PC-9 (cell line): ENCODE data around the gene GSAP. TPM values are rescaled to one million over a fixed set of nuclear protein-coding genes. Genes with fewer than 3 reads are reported as not detected.

ENCODE experiments used
- BruUV-seq: library from RNA; stranded (reverse); fragments of 400-500 nt; replicated peaks from 2 replicates; lab custom pipeline; 2021; lab: Mats Ljungman, UMichigan
- CTCF ChIA-PET: fragments of 300-600 bp; sonication (Branson Sonifier 250); formaldehyde crosslinking; loops from one replicate; lab custom pipeline; 2022; ENCODE audit warnings: antibody characterized with exemption; lab: Charles Lee
- POLR2A ChIA-PET: fragments of 300-600 bp; sonication (Branson Sonifier 250); formaldehyde crosslinking; loops from one replicate; lab custom pipeline; 2022; ENCODE audit warnings: antibody characterized with exemption; ENCODE audit not compliant: unreplicated experiment; lab: Charles Lee
- DNase-seq, 2 experiments: peaks; one replicate each; pipeline versions ENCODE4 v3.0.0 to v3.0.0-alpha.2; 2015 to 2022; ENCODE audit warnings: mixed read lengths in 1 of 2
- H2AFZ ChIP-seq: fragments of 200-600 bp; sonication (generic); 2 replicates; pipeline ENCODE4 v1.8.1; 2017; ENCODE audit warnings: antibody characterized with exemption
- H3F3A ChIP-seq: fragments of 200-600 bp; sonication (generic); 2 replicates; pipeline ENCODE4 v1.8.1; 2017; ENCODE audit warnings: antibody characterized with exemption, mild to moderate bottlenecking, low read depth; ENCODE audit not compliant: insufficient read depth
- H3K27ac ChIP-seq: fragments of 200-600 bp; sonication (generic); 2 replicates; pipeline ENCODE4 v1.6.1; 2016; ENCODE audit warnings: mixed run types
- H3K27me3 ChIP-seq: fragments of 200-600 bp; sonication (generic); 2 replicates; pipeline ENCODE4 v1.6.1; 2016; ENCODE audit warnings: low read depth, mixed run types; ENCODE audit not compliant: insufficient read depth
- H3K36me3 ChIP-seq: fragments of 200-600 bp; sonication (generic); 2 replicates; pipeline ENCODE4 v1.6.1; 2016; ENCODE audit warnings: low read depth, mixed run types
- H3K4me1 ChIP-seq: fragments of 200-600 bp; sonication (generic); replicated peaks from 2 replicates; pipeline ENCODE4 v1.6.1; 2016; ENCODE audit warnings: mixed run types; ENCODE audit not compliant: insufficient read depth
- H3K4me2 ChIP-seq: fragments of 200-600 bp; sonication (generic); 2 replicates; pipeline ENCODE4 v1.6.1; 2017; ENCODE audit warnings: mixed run types
- H3K4me3 ChIP-seq: fragments of 200-600 bp; sonication (generic); 2 replicates; pipeline ENCODE4 v1.6.1; 2016; ENCODE audit warnings: mixed run types
- H3K79me2 ChIP-seq: fragments of 200-600 bp; sonication (generic); 2 replicates; pipeline ENCODE4 v1.6.1; 2017; ENCODE audit warnings: low read depth, mixed run types
- H3K9me2 ChIP-seq: fragments of 200-600 bp; sonication (generic); 2 replicates; pipeline ENCODE4 v1.8.1; 2017; ENCODE audit warnings: mild to moderate bottlenecking; ENCODE audit not compliant: insufficient read depth
- H3K9me3 ChIP-seq: fragments of 200-600 bp; sonication (generic); 2 replicates; pipeline ENCODE4 v1.8.1; 2016; ENCODE audit warnings: low read depth; ENCODE audit not compliant: insufficient read depth
- H4K20me1 ChIP-seq: fragments of 200-600 bp; sonication (generic); 2 replicates; pipeline ENCODE4 v1.8.1; 2017; ENCODE audit not compliant: insufficient read depth
- CTCF ChIP-seq: fragments of 200-600 bp; sonication (generic); conservative IDR thresholded peaks from 2 replicates; pipeline ENCODE4 v1.6.1; 2017; ENCODE audit warnings: mixed run types, antibody characterized with exemption, mild to moderate bottlenecking, moderate library complexity
- EZH2 ChIP-seq: fragments of 200-600 bp; sonication (generic); IDR thresholded peaks from 2 replicates; pipeline ENCODE4 v1.8.0; 2017; ENCODE audit warnings: antibody characterized with exemption, low read depth
- intact Hi-C: fragments of 100-400 bp; cut with micrococcal nuclease; formaldehyde crosslinking; loops from one replicate; pipeline ENCODE4 v1.10.0; 2022; ENCODE audit not compliant: unreplicated experiment
- total RNA-seq: library from RNA; stranded (reverse); gene quantifications from 2 replicates; pipeline ENCODE4 v1.2.3, GENCODE V29; 2021

Gene GSAP
- total RNA-seq, 1 experiment from 2014 or later: 15.6 TPM

GRCh38 chr7:77461842-77462241 lies 45.7 kb upstream of the GSAP start:
- no peak for DNase-seq
- peaks cover 28% of the 10 kb centered on the region for H3K4me1 ChIP-seq
- H2AFZ ChIP-seq: no peak overlapping the region
- no peaks in the 10 kb centered on the region for H3K79me2 ChIP-seq
- BruUV-seq: no TSS peak
- no peaks in the 10 kb centered on the region for H4K20me1 ChIP-seq
- ChIA-PET CTCF (no interaction called here), POLR2A (no interaction called here)
- no peak overlapping the region for H3K27ac ChIP-seq
- H3K9me2 ChIP-seq: no peaks in the 10 kb centered on the region; the same call in 1 of the 2 replicates
- H3K4me2 ChIP-seq: no peak overlapping the region
- H3K36me3 ChIP-seq: no peaks in the 10 kb centered on the region
- peaks cover 16% of the 10 kb centered on the region; the same call in 1 of the 2 replicates for H3F3A ChIP-seq
- intact Hi-C loops: loop anchor here (1.0 kb wide), 1 partner anchor 76 kb away; no protein-coding TSS in a partner anchor
- H3K4me3 ChIP-seq: no peak overlapping the region
- TF ChIP-seq CTCF (no peak), EZH2 (no peak)
- no peaks in the 10 kb centered on the region for H3K27me3 ChIP-seq
- no peaks in the 10 kb centered on the region; the same call in 1 of the 2 replicates for H3K9me3 ChIP-seq

GRCh38 chr7:77461246-77461645 lies 45.1 kb upstream of the GSAP start:
- H3K9me2 ChIP-seq: no peaks in the 10 kb centered on the region; the same call in 1 of the 2 replicates
- no peaks in the 10 kb centered on the region for H3K79me2 ChIP-seq
- ChIA-PET POLR2A (interaction anchor here (0.7 kb wide), 1 partner anchor 25 kb away, joined by 3 read pairs; no protein-coding TSS in a partner anchor), CTCF (no interaction called here)
- no peaks in the 10 kb centered on the region for H3K36me3 ChIP-seq
- no peak overlapping the region for H3K27ac ChIP-seq
- H3F3A ChIP-seq: peaks cover 16% of the 10 kb centered on the region; the same call in 1 of the 2 replicates
- no peaks in the 10 kb centered on the region for H4K20me1 ChIP-seq
- intact Hi-C loops: loop anchor here (1.0 kb wide), 1 partner anchor 77 kb away; no protein-coding TSS in a partner anchor
- TF ChIP-seq CTCF: no peak
- H3K9me3 ChIP-seq: no peaks in the 10 kb centered on the region; the same call in 1 of the 2 replicates
- H3K4me1 ChIP-seq: peaks cover 28% of the 10 kb centered on the region
- BruUV-seq: no TSS peak
- DNase-seq: peak; percentile 16 to 59
- H2AFZ ChIP-seq: no peak overlapping the region
- H3K4me3 ChIP-seq: no peak overlapping the region
- H3K4me2 ChIP-seq: no peak overlapping the region
- H3K27me3 ChIP-seq: no peaks in the 10 kb centered on the region

- no peak for DNase-seq
- Histone ChIP-seq H3K79me2 (no peaks in the 10 kb centered on the region), H3K4me2 (no peak overlapping the region), H3F3A (peaks cover 23% of the 10 kb centered on the region), H3K36me3 (no peaks in the 10 kb centered on the region), H3K27ac (no peak overlapping the region), H3K27me3 (no peaks in the 10 kb centered on the region), H3K4me3 (no peak overlapping the region), H3K9me3 (no peaks in the 10 kb centered on the region; the same call in 1 of the 2 replicates), H4K20me1 (no peaks in the 10 kb centered on the region), H2AFZ (no peak overlapping the region), H3K9me2 (no peaks in the 10 kb centered on the region; the same call in 1 of the 2 replicates), H3K4me1 (peaks cover 36% of the 10 kb centered on the region)
- intact Hi-C loops: no loop called here
- POLR2A ChIA-PET: no interaction called here
- BruUV-seq: no TSS peak
- TF ChIP-seq CTCF (no peak; the same call in 1 of the 2 replicates), EZH2 (no peak)
- CTCF ChIA-PET: interaction anchor here (0.5 kb wide), 1 partner anchor 20 kb away, joined by 4 read pairs; no protein-coding TSS in a partner anchor
Observed at GRCh38 chr7:77460057-77460486, 43.9 kb upstream of the GSAP start.
